ENCODE data around the gene CNGA3.

The CNGA3 gene

GRCh38 chr2:98311090-98311489 is 35.2 kb upstream of the CNGA3 start:
- H3K27ac ChIP-seq: no peak overlapping the region
- no peak for TF ChIP-seq CTCF (IDR thresholded peaks at IDR 0.05; ENCODE audit: low read depth, low read length)
- no peak for DNase-seq
- no peaks in the 10 kb centered on the region for H3K9me3 ChIP-seq (ENCODE audit: severe bottlenecking)
- no peaks in the 10 kb centered on the region for H3K27me3 ChIP-seq (ENCODE audit: insufficient read depth, low read depth, severe bottlenecking)
- no peak overlapping the region for H3K4me3 ChIP-seq (ENCODE audit: low read depth, low read length)
- no peaks in the 10 kb centered on the region for H3K36me3 ChIP-seq

- H3K27me3 ChIP-seq (ENCODE audit: insufficient read depth, low read depth, severe bottlenecking): no peaks in the 10 kb centered on the region
Observed at GRCh38 chr2:98311771-98312545, 34.3 kb upstream of the CNGA3 start.

GRCh38 chr2:98313492-98314250 is 32.6 kb upstream of the CNGA3 start:
- no peak for DNase-seq
- Histone ChIP-seq H3K4me3 (ENCODE audit: low read depth, low read length) (no peak overlapping the region), H3K27me3 (ENCODE audit: insufficient read depth, low read depth, severe bottlenecking) (no peaks in the 10 kb centered on the region), H3K27ac (no peak overlapping the region), H3K36me3 (no peaks in the 10 kb centered on the region), H3K9me3 (ENCODE audit: severe bottlenecking) (peaks cover 2% of the 10 kb centered on the region)
- TF ChIP-seq CTCF (IDR thresholded peaks at IDR 0.05; ENCODE audit: low read depth, low read length): no peak

More at GRCh38 chr2:98311771-98312545, 34.3 kb upstream of the CNGA3 start:
- DNase-seq: no peak
- Histone ChIP-seq H3K4me3 (ENCODE audit: low read depth, low read length) (no peak overlapping the region), H3K36me3 (no peaks in the 10 kb centered on the region), H3K27ac (no peak overlapping the region), H3K9me3 (ENCODE audit: severe bottlenecking) (no peaks in the 10 kb centered on the region)
- 0 out of 2 replicates have a peak, but pooled peaks have one; percentile 6 for TF ChIP-seq CTCF (IDR thresholded peaks at IDR 0.05; ENCODE audit: low read depth, low read length)

DNA sequence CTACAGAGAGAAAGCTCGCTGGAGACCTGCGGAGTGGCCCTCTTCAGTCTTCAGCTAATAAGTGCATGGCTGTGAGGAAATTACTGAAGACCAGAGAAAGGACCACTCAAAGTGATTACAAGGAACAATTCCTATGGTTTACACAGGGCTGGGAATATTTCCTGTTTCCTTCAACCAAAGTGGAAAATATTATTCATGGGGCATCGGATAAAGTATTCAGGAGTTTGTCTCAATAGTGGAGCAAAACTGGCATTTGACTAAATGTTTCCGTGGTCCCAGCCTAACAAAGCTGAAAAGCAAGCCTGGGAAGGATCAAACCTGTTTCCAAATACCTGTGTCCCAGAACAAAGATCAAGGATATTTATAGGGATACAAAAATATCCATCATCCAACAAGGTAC is 32.0 kb upstream of the CNGA3 start:
- Histone ChIP-seq H3K9me3 (ENCODE audit: severe bottlenecking) (peaks cover 2% of the 10 kb centered on the region), H3K27me3 (ENCODE audit: insufficient read depth, low read depth, severe bottlenecking) (no peaks in the 10 kb centered on the region), H3K27ac (no peak overlapping the region), H3K4me3 (ENCODE audit: low read depth, low read length) (no peak overlapping the region), H3K36me3 (no peaks in the 10 kb centered on the region)
- DNase-seq: no peak
- TF ChIP-seq CTCF (IDR thresholded peaks at IDR 0.05; ENCODE audit: low read depth, low read length): no peak

- H3K27ac ChIP-seq: no peak overlapping the region
- TF ChIP-seq CTCF (IDR thresholded peaks at IDR 0.05; ENCODE audit: low read depth, low read length): no peak
- H3K27me3 ChIP-seq (ENCODE audit: insufficient read depth, low read depth, severe bottlenecking): no peaks in the 10 kb centered on the region
- H3K9me3 ChIP-seq (ENCODE audit: severe bottlenecking): peaks cover 8% of the 10 kb centered on the region
- no peak for DNase-seq
- no peak overlapping the region for H3K4me3 ChIP-seq (ENCODE audit: low read depth, low read length)
- no peaks in the 10 kb centered on the region for H3K36me3 ChIP-seq
Observed at GRCh38 chr2:98315957-98316356, 30.3 kb upstream of the CNGA3 start.

Data from WERI-Rb-1 (cell line).